C4-2B (cell line): Measurements from ENCODE around the gene CALCOCO1.

ENCODE experiments used
- CTCF ChIP-seq: fragments of 450-650 bp; conservative IDR thresholded peaks from 2 replicates; pipeline ENCODE4 v1.5.1; 2017; ENCODE audit warnings: mild to moderate bottlenecking
- ZFX ChIP-seq: fragments of 450-650 bp; IDR thresholded peaks from 2 replicates; pipeline ENCODE4 v1.6.1; 2017

- no peak for TF ChIP-seq CTCF
- TF ChIP-seq ZFX, result no peak
These were observed at the start of gene CALCOCO1 for GRCh38 chr12:53727310-53728041.
